Measurements from ENCODE around the gene GINM1.

The GINM1 gene

GRCh38 chr6:149593408-149593807 is 27.2 kb downstream of the GINM1 start:
- no peak for DNase-seq (ENCODE audit: low spot score)

- no peak for DNase-seq (ENCODE audit: low spot score)
Measured at GRCh38 chr6:149600508-149600907, 34.3 kb downstream of the GINM1 start.

- DNase-seq (ENCODE audit: low spot score) = no peak
Measured at GRCh38 chr6:149608381-149608982, 42.3 kb downstream of the GINM1 start.

- DNase-seq (ENCODE audit: low spot score) = no peak
Measured at GRCh38 chr6:149614337-149614736, 48.2 kb downstream of the GINM1 start.

GRCh38 chr6:149615805-149616204 is 49.6 kb downstream of the GINM1 start:
- DNase-seq (ENCODE audit: low spot score) = no peak

GRCh38 chr6:149627672-149628071 is 61.5 kb downstream of the GINM1 start:
- no peak for DNase-seq (ENCODE audit: low spot score)

GRCh38 chr6:149628875-149629510 is 62.8 kb downstream of the GINM1 start:
- no peak for DNase-seq (ENCODE audit: low spot score)

- no peak for DNase-seq (ENCODE audit: low spot score)
Measured at GRCh38 chr6:149634315-149634714, 68.1 kb downstream of the GINM1 start.

- peak; percentile 33 for DNase-seq (ENCODE audit: low spot score)
Measured at GRCh38 chr6:149636124-149636523, 69.9 kb downstream of the GINM1 start.

All from RKO (cell line).